Measurements from ENCODE around the gene SNAPIN. TPM values are rescaled to one million over a fixed set of nuclear protein-coding genes. Genes with fewer than 3 reads are reported as not detected.

The SNAPIN gene
- total RNA-seq, 1 experiment from 2014 or later, result 29.0 TPM

DNA sequence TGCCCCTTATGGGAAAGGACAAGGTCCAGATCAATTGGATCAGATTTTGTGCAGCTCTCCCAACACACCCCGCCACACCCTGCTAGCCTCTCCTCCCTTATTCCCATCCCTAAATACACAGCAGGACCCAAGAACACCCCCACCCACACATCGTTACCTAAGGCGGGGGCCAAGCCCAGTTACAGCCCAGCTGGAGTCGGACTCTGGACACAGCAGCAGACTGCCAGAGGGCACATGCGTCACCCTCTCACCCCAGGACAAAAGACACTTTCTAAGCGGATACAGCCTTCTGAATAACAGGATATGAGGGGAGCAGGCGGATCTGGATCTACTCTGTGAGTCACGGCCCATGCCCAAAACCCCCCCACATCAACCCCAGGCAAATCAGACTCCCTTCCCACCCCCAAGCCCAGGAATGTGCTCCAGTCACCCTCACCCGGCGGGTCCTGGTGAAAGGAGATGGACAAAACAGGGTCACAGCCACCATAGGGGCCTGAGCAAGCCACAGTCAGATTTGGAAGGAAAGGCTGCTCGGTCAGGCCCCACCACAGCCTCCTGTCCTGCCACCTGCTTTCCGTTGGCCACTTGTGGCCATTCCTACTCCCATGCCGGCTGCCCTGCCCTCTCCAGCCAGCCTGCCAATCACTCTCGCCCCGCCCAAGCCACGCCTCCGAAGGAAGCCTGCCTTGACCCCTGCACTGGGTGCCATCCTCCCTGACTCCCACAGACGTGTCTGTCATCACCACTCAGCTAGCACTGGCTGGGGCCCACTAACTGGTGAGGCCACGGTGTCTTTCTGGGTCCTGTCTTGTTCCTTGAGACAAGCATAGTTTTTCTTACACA, 49.5 kb upstream of the SNAPIN start:
- no peak overlapping the region for H2BK120ac ChIP-seq (ENCODE audit: low read depth, low read length, poor library complexity, severe bottlenecking)
- H2AK5ac ChIP-seq (ENCODE audit: insufficient read length, low read length), result no peak overlapping the region
- no peak overlapping the region for H3K56ac ChIP-seq (ENCODE audit: insufficient read length, low read depth, low read length)
- H3K23me2 ChIP-seq (ENCODE audit: insufficient read length, low read depth, low read length, poor library complexity, severe bottlenecking), result peaks cover 3% of the 10 kb centered on the region
- no peak overlapping the region for H4K5ac ChIP-seq (ENCODE audit: insufficient read length, low read depth, low read length)
- no peak for TF ChIP-seq CTCF (conservative IDR thresholded peaks at IDR 0.05)
- peak overlapping the region; percentile 77 for H3K14ac ChIP-seq (ENCODE audit: insufficient read depth, low read length)
- DNase-seq, result peak; percentile 91
- H4K20me1 ChIP-seq (ENCODE audit: control insufficient read depth, insufficient read depth, insufficient read length), result no peaks in the 10 kb centered on the region
- Mint-ChIP-seq H3K27ac (peak overlapping the region in 2 of 3 experiments; percentile 38 to 96; a peak in 3 of 7 replicates), H3K9me3 (no peaks in the 10 kb centered on the region), H3K4me1 (peaks cover 38 to 49% of the 10 kb centered on the region in 2 experiments), H3K36me3 (ENCODE audit: insufficient read depth in 1 of 3, low read depth in 3 of 3) (peaks cover 0 to 6% (median 4%) of the 10 kb centered on the region in 3 experiments; a peak in 3 of 7 replicates), H3K4me3 (peak overlapping the region; percentile 23 to 60; a peak in 3 of 5 replicates), H3K27me3 (ENCODE audit: low read depth) (peaks cover 2% of the 10 kb centered on the region)
- H4K8ac ChIP-seq (replicated peaks; ENCODE audit: insufficient read length, low read depth, low read length), result no peak overlapping the region
- no peaks in the 10 kb centered on the region for H3K27me3 ChIP-seq (ENCODE audit: insufficient read depth, low read length)
- peaks cover 9% of the 10 kb centered on the region; the same call in 1 of the 2 replicates for H3K4me1 ChIP-seq (ENCODE audit: insufficient read depth, low read length)
- H3K4me2 ChIP-seq (ENCODE audit: insufficient read depth, insufficient read length, low read length), result peak overlapping the region; percentile 6
- no peak overlapping the region for H2BK20ac ChIP-seq (ENCODE audit: low read depth, low read length, poor library complexity, severe bottlenecking)
- no peak overlapping the region for H2AFZ ChIP-seq (ENCODE audit: low read length)
- H2BK5ac ChIP-seq (ENCODE audit: insufficient read length, low read length), result no peak overlapping the region
- H3K4ac ChIP-seq (ENCODE audit: low read depth, low read length), result no peak overlapping the region
- no peak overlapping the region for H3K27ac ChIP-seq (ENCODE audit: insufficient read length, low read depth, low read length)
- no CpG with 5 or more reads among the region's 19 CpGs for WGBS (ENCODE audit: extremely low coverage, insufficient read length, low lambda C conversion rate)
- H3K18ac ChIP-seq (ENCODE audit: insufficient read length, low read depth, low read length), result peak overlapping the region; percentile 41
- H3K9me3 ChIP-seq (ENCODE audit: control insufficient read depth, low read depth, low read length), result no peaks in the 10 kb centered on the region
- H2BK15ac ChIP-seq (ENCODE audit: low read depth, low read length), result no peak overlapping the region
- no peak overlapping the region for H3K9ac ChIP-seq (ENCODE audit: extremely low read depth, insufficient read length, low read length)
- no peak overlapping the region for H3K23ac ChIP-seq (ENCODE audit: insufficient read length, low read depth, low read length)
- no peaks in the 10 kb centered on the region for H3K79me2 ChIP-seq (ENCODE audit: insufficient read depth, low read length)
- H2BK12ac ChIP-seq (ENCODE audit: insufficient read length, low read depth, low read length), result no peak overlapping the region
- no peak overlapping the region for H3T11ph ChIP-seq (ENCODE audit: low read length)
- no peaks in the 10 kb centered on the region for H3K79me1 ChIP-seq (ENCODE audit: insufficient read depth, low read depth, low read length, poor library complexity, severe bottlenecking)
- no peak overlapping the region for H4K91ac ChIP-seq (ENCODE audit: insufficient read length, low read depth, low read length)

Data from H9 (cell line).